Measurements from ENCODE around the gene PRR15L.

DNA sequence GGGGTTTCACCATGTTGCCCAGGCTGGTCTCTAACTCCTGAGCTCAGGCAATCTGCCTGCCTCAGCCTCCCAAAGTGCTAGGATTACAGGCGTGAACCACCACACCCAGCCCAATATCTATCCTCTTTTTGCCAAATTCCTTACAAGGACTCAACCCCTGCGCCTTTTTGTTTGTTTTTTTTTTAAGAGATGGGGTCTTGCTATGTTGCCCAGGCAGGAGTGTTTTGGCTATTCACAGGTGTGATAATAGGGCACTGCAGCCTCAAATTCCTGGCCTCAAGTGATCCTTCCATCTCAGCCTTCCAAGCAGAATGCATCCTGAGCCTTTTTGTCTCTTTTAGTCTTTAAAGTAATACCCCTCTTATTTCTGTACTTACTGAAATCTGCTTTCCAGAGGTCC is 44.6 kb downstream of the PRR15L start:
- TF ChIP-seq, protein P1, sequence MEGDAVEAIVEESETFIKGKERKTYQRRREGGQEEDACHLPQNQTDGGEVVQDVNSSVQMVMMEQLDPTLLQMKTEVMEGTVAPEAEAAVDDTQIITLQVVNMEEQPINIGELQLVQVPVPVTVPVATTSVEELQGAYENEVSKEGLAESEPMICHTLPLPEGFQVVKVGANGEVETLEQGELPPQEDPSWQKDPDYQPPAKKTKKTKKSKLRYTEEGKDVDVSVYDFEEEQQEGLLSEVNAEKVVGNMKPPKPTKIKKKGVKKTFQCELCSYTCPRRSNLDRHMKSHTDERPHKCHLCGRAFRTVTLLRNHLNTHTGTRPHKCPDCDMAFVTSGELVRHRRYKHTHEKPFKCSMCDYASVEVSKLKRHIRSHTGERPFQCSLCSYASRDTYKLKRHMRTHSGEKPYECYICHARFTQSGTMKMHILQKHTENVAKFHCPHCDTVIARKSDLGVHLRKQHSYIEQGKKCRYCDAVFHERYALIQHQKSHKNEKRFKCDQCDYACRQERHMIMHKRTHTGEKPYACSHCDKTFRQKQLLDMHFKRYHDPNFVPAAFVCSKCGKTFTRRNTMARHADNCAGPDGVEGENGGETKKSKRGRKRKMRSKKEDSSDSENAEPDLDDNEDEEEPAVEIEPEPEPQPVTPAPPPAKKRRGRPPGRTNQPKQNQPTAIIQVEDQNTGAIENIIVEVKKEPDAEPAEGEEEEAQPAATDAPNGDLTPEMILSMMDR (conservative IDR thresholded peaks at IDR 0.05; ENCODE audit: low read depth, low read length): no peak
- TF ChIP-seq POLR2A (IDR thresholded peaks at IDR 0.05; ENCODE audit: low read depth, low read length): no peak
- no peak for TF ChIP-seq FOS (IDR thresholded peaks at IDR 0.05; ENCODE audit: low read depth, low read length)
- TF ChIP-seq CHD1 (IDR thresholded peaks at IDR 0.05; ENCODE audit: low read depth, low read length): no peak
- TF ChIP-seq MXI1 (IDR thresholded peaks at IDR 0.05; ENCODE audit: borderline replicate concordance, low read depth, low read length): no peak
- no peak for TF ChIP-seq RAD21 (IDR thresholded peaks at IDR 0.05; ENCODE audit: low read length)
